GM21786 (cell line): ENCODE data around the gene ATP9A.

ENCODE experiments used
- ATAC-seq: cut with Tn5 transposase; IDR thresholded peaks from one replicate; pipeline ENCODE4 v1.9.1; 2021; ENCODE audit not compliant: unreplicated experiment

ATP9A gene

DNA sequence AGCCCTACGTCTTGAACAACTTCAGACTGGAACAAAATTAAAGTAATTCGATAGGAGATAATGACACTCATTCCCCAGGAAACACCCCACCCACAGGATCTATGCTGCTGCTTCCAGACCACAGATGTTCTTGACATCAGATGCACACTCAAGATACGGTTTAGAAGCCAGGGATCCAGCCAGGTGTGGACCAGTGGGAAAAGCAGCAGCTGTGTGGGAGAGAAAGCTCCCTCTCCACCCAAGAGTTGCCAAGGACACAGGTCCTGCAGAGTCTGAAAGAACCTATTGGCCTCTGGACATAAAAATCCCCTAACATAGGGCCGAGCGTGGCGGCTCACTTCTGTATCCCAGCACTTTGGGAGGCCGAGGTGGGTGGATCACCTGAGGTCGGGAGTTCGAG is 133.9 kb downstream of the ATP9A start:
- ATAC-seq: no peak

DNA sequence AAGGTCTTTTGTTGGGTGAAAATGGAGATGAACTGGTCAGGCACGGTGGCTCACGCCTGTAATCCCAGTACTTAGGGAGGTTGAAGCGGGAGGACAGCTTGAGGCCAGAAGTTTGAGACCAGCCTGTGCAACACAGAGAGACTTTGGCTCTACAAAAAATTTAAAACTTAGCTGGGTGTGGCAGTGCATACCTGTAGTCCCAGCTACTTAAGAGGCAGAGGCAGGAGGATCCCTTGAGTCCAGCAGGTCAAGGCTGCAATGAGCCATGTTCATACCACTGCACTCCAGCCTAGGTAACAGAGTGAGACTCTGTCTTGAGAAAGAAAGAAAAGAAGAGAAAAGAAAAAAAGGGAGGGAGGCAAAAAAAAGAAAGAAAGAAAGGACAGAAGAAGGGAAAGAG is 134.8 kb downstream of the ATP9A start:
- ATAC-seq: no peak

DNA sequence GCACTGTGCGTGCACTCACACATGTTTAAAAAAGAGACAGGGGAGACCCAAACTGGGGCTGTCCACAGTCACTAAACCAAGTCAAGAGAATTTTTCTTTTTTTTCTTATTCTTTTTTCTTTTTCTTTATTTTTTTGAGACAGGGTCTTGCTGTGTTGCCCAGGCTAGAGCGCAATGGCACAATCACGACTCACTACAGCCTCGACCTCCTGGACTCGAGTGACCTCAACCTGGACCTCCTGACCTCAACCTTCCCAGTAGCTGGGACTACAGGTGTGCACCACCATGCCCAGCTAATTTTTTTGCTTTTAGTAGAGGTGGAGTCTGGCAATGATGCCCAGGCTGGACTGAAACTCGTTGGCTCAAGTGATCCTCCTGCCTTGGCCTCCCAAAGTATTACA is 136.2 kb downstream of the ATP9A start:
- ATAC-seq: no peak

DNA sequence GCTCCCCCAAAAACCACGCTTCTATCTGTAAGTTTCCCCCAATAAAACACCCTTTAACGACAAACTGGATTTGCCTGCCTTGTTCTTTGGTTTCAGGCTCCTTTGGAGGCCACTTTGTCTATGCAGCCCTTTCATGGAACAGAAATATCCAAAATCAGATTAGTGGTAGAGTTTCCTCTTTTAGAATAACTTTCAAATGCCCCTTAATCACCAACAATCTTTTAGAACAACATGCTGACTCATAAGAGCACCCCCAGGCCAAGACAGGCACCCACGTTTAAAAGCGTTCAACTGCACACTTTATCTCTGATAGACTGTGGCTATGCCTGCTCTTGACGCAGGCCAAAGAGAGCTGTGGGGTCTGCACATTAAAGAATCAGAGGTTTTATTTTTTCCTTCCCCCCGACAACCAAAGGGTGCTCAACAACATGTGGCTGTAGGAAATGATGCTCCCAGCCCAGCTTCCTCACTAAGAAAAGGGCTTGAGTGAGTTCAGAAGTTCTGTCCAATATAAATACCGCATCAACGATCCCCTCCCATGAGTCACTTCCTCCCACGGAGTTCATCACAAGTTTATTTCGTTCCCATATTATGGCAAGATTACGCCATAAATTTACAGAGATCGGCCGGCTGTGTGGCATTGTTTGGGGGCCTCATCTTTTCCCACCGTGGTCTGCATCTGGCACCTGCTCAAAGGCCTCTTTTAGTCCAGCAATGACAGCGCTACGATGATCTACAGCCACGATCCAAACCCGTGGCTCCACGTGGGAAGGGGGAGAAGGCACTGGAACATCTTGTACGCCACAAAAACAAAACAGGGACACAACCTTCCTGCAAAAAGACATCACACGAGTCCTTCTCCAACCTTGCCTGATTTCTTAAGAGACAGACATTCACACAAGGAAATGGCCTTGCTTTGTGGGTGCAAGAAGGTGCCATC is 136.9 kb downstream of the ATP9A start:
- no peak for ATAC-seq

DNA sequence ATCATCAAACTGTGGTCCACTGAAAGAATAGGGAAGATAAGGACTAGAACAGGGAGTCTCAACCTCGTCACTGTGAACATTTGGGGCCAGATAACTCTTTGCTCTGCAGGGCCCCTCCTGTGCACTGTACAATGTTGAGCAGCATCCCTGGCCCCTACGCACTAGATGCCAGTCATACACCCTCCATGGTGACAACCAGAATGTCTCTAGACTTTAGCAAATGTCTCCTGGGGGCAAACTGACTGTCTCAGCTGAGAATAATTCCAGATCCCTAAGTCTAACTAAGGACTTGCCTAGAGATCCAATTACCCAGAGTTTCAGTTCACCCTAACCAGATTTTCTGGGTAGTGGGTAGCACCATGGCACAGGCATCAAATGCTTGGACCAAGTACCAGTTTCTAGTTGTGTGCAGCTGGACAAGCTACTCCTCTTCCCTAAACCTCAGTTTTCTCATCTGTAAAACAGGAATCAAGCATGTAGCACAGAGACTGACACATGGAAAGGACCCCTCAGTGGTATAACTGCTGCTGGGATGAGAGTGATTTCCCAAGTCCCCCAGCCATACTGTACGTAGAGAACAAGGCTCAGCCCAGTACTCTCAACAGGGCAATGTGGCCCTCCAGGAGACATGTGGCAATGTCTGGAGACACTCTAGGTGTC is 138.7 kb downstream of the ATP9A start:
- ATAC-seq: no peak

DNA sequence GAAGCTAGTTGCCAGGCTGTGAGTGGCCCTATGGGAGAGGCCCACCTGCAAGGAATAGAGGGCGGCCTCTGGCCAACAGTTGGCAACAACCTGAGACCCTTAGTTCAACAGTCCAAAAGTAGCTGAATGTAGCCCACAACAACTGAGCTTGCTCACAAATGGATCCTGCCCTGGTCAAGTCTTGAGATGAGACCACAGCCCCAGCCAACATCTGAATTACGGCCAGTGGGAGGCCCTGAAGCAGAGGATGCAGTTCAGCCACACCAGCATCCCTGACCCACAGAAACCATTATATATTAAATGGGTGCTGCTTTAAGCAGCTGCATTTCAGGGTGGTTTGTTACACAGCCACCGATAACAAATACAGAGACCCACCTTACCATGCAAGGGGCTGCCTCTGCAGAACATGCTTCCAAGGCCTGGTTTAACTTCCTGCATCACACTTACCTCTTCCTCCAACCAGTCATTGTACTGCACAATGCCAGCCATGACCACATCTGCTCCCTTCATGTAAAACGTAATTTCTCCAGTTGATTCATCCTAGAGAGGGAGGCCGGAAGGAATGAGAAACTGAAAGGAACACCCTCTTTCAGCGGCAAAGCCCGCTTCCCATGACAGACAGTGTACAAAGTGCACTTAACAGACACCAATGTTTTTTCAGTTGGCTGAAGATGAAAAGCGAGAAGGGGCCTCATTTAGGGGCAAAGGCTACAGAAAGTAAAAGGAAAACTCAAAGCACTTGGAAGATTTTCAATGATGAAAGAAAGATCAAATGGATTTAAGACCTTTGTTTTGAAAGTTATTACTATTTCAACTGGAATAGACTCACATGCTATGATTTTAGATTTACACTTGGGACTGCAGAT is 139.4 kb downstream of the ATP9A start:
- no peak for ATAC-seq

DNA sequence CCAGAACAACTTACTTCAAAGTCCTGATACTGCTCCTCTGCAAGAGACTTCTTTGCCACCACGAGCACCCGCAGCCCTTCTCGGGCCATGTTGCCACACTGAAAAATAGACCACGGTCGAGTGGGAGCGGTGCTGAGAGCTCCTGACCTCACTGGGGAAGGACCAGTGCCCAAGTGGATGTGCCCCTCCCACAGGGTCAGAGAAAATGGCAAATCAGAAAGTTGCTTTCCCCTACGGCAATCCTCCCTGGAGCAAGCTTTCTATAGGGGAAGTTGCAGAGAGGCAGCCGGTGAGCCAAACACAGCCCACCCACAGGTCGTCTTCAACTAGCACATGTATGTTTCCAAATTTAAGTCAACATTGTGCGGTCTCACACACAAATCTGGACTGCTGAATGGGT is 140.6 kb downstream of the ATP9A start:
- no peak for ATAC-seq

DNA sequence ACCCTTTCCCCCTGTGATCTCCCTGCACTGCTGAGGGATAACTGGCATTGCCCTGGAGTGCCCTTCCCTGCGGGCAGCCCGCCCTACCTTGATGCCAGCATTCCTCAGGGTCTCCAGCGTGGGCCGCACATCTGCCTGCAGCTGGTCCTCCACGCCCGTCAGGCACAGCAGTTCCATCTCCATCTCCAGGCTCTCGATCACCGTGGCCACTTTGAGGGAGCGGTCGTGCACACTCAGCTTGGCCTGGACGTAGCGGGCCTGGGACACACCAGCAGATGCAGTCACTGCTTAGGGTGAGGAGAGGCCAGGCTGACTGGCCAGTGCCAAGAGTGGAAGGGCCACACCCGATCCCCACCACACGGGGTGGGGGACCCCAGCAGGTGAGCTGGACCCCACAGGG is 143.1 kb downstream of the ATP9A start:
- no peak for ATAC-seq

DNA sequence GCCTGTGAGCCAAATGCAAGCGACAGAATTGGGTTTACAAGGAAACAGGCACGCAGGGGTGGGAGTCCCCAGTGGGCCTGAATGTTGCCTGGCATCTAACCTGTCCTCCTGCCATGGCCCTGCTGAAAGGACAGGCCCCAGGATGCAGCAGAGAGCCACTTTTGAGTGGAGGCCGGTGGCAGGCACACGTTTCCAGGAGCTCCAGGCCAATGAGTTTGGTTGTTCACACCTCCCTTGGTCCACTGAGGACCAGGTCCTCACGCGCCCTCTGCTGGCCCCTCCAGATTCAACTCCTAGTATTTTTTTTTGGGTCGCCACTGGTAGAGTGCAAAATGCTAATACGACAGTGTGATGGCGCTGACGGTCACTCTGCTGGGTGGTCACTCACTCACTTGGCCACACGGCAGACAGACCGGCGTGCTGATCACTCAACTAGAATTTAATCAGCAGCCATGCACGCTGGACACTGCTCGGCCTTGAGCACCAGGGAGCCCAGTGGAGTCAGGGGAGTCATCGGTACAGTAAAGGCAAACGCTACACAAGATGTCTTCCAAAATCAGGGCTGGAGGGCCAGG is 143.9 kb downstream of the ATP9A start:
- no peak for ATAC-seq

DNA sequence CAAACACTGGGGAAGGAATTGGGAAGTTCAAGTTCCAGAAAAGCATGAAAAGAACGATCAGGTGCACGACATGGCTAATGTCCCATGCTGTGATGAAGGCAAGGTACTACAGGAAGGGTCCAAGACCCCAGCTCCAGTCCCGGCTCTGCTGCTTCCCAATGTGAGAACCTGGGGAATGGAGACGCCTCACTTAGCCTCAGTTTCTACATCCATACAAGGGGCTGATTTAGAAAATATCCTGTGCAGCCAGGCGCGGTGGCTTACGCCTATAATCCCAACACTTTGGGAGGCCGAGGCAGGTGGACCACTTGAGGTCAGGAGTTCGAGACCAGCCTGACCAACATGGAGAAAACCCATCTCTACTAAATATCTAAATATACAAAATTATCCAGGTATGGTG is 144.9 kb downstream of the ATP9A start:
- no peak for ATAC-seq

DNA sequence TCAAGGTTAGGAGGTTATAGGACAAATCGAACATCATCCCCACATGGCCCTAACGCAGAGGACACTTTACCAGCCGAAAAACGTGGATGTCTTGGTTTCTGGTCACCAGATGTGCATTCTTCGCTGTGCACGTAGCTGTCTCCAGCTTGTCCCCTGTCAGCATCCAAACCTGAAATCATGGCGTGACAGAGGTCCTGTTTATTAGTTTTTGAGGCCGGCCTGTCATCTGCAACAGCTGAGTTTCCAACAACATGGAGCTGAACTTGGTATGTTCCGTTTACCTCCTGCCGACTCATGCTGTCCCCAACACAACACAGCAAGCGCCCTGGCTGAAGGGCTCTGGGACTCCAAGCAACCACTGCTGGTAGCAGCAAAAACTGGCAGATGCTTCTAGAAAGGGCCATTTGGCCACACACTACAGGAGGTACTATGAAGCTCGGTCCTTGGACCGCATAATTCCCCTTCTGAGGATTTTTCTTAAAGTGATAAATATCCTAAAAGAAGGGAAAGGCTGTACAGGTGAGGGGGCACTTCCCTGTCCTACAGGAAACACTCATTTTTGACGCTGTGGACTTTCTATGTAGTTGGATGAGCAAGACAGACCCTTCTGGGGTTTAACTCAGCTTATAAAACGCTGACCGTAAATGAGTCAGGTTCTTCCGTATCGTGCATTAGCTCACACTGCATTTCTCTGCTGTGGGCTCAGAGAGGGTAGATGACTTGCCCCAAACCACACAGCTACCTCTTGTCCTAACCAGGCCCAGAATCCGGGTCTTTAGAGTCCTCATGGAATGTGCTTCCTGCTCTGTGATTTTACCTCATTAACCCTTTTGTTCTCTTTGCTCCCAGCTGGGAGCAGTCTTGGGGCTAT is 146.0 kb downstream of the ATP9A start:
- no peak for ATAC-seq

DNA sequence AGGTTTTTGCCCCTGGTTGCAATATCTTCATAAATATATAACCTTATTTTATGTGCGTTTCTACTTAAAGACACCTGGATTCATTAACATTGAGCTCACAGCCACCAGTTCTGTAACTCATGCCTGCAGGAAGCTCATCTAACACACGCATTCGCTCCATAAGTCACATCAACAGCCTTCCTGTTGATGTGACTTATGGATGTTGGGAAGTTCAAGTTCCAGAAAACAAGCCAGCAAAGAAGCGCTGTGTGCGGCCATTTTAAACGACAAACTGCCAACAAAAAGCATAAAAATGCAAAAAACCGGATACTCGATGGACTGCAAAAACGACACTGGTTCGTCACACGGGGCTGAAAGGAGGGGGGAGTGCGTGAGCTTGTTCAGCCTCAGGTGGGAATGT is 147.8 kb downstream of the ATP9A start:
- no peak for ATAC-seq

DNA sequence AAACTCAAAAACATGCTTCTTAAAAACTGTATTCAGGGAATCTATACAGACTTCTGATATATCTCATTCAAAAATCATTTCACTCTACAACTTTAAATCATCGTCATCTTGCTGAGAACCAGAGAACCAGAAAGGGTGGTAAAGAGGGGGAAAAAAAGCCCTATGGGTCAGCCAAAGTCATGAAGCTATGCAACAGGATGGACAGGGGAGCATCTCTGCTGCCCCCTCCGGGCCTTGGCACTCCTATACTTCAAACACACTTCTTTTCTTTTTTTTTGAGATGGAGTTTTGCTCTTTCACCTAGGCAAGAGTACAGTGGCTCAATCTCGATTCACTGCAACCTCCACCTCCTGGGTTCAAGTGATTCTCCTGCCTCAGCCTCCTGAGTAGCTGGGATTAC is 152.1 kb downstream of the ATP9A start:
- no peak for ATAC-seq

DNA sequence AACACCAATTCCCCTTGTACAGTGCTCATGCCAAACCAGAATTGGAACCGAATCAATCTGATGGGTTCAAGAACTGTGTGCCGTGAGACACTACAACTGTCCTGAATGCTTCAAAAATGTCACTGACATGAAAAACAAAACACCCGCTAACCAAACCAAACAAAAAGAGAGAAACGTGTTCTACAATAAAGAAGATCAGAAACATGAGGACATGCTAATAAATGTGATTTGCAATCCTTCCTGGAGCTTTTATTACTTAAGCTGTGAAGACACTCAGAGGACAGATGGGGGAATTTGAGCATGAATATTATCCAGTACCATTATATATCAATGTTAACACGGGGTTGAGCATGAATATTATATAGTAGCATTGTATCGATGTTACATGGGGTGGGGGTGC is 153.5 kb downstream of the ATP9A start:
- no peak for ATAC-seq

DNA sequence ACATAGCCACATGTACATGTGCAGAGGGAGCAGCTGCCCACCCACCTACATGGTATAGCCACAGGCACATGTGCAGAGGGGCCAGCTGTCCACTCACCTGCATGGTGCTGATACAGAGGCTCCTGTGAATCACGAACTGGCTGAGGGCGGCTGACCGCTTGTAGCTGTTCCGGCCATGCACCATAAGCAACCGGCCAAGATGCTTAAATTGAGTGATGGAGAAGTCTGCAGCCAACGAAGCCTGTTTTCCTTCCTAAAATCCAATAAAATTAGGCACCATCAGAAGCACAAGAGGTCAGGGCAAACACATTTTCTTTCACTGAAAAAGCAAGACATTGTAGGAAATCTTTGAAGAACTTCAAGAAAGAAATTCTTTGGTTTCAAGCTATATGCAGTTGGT is 154.6 kb downstream of the ATP9A start:
- ATAC-seq: no peak

DNA sequence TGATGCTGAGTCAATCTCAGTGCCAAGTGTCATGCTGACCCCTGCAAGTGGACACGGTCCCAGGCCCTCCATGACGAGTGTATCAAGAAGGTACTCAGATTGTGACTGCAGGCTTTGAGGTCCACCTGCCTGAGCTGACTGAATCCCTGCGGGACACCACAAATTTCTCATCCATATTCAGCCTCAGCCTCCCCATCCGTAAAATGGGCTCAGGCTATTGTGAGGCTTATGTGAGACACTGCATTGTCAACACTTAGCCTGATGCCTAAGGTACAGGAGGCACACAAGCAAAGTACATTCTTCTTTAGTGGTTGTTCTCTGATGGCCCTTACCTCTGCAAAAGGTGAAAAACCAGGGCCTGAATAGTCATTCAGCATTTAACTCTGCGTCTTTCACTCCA is 155.3 kb downstream of the ATP9A start:
- ATAC-seq: no peak

DNA sequence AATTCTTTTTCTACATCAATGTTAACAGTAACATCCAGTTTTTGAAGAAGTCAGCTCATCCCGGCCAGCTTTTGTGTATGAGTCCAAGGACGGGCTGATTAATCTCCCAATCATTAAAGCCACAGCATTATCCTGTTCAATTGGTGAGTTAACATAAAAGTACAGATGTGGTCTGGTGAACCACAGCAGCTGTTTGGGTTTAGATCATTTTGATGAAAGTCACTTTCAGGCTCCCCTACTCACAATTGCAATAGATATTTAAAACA is 156.6 kb downstream of the ATP9A start:
- ATAC-seq: no peak

DNA sequence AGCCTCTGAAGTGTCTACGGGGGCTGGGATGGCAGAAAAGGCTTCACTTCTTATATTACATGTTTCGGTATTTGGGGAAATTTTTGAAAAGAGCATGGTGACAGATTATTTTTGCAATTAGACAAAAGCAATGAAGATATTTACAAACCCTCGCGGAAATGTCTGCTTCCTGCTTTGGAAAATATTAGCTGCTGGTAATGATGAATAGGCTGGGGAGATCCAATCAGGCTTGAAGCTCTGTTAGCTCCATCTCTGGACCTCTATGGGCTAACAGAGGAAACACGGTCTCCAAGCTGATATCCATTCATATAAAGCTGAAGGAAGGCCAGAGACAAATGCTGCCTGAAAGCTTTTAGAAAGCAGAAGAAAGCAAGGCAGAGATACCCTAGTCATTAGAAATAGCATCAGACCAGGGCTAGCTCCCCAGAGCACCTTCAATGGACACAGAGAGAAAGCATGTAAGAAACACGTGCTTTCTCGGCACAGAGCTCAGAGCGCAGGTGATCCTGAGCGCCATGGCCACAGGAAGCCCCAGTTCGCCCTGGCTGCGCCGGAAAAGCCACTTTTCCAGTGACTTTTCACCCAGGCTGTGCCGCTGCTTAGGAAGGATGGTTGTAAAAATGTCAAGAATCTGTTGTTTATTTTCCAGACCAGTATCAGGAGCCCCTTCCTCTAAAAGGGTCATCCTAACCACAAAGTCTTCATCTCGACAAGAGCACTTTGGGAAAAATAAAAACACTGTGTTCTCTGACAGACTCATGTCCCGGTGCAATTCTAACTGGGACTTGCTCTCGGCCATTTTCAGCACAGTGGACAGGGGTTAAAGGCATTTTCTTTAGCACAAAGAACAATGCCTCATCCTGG is 157.2 kb downstream of the ATP9A start:
- no peak for ATAC-seq

DNA sequence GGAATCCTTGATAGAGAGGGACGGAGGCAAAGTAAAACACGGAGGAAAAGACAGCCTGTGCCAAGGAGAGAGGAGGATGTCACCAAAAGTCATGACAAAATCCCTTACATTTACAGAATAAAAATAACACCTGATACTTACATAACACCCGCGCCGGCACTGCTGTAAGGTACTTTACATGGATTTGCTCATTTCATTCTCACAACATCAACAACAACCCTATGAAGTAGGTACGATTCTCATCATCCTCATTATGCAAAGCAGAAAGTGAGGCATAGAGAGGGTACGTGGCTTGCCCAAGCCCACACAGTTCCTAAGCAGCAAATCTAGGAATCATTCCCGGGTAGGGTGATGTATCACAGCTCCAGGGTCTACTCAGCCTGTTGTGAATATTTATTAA is 158.1 kb downstream of the ATP9A start:
- no peak for ATAC-seq

DNA sequence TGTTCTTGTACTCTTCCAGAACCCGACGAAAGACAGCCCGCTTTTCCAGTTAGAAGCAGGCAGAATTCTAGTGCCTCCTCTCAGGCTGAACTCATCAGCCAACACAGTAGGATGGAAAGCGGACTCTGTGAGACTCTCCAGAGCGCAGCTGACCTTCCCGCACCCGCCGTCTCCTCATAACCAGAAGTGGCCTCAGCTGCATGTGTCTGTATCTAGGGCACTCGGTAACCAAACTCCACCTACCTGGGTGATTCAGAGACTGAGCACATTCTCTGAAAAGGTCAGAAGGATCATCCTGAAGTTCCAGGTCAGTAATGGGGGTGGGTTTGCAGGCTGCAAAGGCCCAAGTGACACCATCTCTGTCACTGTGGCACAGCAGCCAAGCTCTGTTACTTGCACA is 158.9 kb downstream of the ATP9A start:
- ATAC-seq: no peak
